ENCODE results near the gene PLPPR5.

PLPPR5 gene

DNA sequence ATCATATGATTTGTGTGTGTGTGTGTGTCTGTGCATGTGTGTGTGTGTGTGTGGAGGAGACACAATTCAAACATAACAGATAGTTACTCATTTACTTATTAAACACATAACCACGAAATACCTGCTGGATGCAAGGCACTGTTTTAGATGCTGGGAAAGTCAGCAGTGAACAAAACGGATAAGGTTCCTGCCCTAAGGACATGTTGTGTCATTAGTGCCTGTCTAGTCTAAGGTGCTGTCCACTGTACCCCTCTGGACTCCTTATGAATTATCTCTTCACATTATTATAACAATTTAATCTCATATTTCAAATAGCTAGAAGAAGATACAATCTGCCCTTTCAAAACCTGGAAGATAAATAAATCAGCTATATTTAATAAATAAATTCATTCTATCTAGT, 162.4 kb downstream of the PLPPR5 start:
- no peak for DNase-seq (ENCODE audit: low spot score)

All from hematopoietic multipotent progenitor cell treated with erythropoietin and hydrocortisone succinate and interleukin-3 and kit ligand, for 15 days (in vitro differentiated cells).